ENCODE measurements around the gene INTS7. TPM values are rescaled to one million over a fixed set of nuclear protein-coding genes. Genes with fewer than 3 reads are reported as not detected.

The INTS7 gene
- total RNA-seq, 1 donor from 2014 or later, result 20.7 TPM

DNA sequence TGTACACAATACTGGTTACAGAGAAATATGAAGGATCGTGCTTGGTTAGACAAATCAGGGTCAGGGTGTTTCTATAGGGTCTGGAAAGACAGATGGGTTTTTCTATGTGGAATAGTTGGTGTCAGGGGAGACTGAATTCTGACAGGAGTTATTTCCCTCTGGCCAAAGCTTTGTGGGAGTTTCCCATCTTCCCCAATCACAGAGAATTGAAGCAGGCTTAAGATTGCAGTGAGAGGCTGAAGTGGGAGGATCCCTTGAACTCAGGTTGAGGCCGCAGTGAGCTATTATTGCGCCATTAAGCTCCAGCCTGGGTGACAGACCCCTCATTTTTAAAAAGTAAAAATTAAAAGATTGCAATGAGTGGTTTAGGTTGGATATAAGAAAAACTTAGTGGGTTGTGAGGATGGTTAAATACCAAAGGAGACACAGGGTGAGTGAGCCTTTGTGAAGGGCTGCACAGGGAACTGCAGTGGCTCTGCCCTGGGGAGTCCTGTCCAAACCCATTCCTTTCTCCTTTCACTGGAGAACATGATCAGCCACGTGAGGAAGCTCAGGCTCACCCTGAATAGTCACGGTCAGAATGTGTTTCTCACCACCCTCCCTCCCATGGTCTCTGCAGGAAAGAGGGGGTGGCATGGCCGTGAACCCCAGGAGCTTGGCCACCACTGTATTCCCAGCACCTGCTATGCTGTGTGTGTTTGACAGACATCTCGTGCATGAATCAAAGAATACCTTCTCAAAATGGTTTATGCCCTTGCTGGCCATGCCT is 101.2 kb downstream of the INTS7 start:
- H3K9me3 Mint-ChIP-seq, result no peaks in the 10 kb centered on the region
- H3K9ac ChIP-seq, result no peak overlapping the region
- H3K36me3 Mint-ChIP-seq, result no peaks in the 10 kb centered on the region
- H3K4me2 ChIP-seq, result no peak overlapping the region
- H3K27me3 Mint-ChIP-seq (ENCODE audit: insufficient read depth, low read depth), result peaks cover 3% of the 10 kb centered on the region
- no peaks in the 10 kb centered on the region for H3K4me1 ChIP-seq
- H4K20me1 ChIP-seq (ENCODE audit: low read depth), result no peaks in the 10 kb centered on the region
- no peak overlapping the region for H3K27ac Mint-ChIP-seq
- H2AFZ ChIP-seq (replicated peaks), result no peak overlapping the region
- H3K27ac ChIP-seq, result no peak overlapping the region
- H3K79me2 ChIP-seq (ENCODE audit: low read depth), result no peaks in the 10 kb centered on the region
- H3K9me3 ChIP-seq (ENCODE audit: low read depth), result no peaks in the 10 kb centered on the region
- H3K4me3 Mint-ChIP-seq, result no peak overlapping the region
- DNase-seq (ENCODE audit: low spot score), result no peak
- H3K27me3 ChIP-seq, result no peaks in the 10 kb centered on the region
- peaks cover 3% of the 10 kb centered on the region for H3F3A ChIP-seq (ENCODE audit: low read depth)
- no peaks in the 10 kb centered on the region for H3K36me3 ChIP-seq
- peaks cover 4% of the 10 kb centered on the region for H3K4me1 Mint-ChIP-seq
- TF ChIP-seq EZH2 (IDR thresholded peaks at IDR 0.05) (no peak), EZH2phosphoT487 (IDR thresholded peaks at IDR 0.05) (no peak)
- TF ChIP-seq, protein P1, sequence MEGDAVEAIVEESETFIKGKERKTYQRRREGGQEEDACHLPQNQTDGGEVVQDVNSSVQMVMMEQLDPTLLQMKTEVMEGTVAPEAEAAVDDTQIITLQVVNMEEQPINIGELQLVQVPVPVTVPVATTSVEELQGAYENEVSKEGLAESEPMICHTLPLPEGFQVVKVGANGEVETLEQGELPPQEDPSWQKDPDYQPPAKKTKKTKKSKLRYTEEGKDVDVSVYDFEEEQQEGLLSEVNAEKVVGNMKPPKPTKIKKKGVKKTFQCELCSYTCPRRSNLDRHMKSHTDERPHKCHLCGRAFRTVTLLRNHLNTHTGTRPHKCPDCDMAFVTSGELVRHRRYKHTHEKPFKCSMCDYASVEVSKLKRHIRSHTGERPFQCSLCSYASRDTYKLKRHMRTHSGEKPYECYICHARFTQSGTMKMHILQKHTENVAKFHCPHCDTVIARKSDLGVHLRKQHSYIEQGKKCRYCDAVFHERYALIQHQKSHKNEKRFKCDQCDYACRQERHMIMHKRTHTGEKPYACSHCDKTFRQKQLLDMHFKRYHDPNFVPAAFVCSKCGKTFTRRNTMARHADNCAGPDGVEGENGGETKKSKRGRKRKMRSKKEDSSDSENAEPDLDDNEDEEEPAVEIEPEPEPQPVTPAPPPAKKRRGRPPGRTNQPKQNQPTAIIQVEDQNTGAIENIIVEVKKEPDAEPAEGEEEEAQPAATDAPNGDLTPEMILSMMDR (IDR thresholded peaks at IDR 0.05), result no peak
- H3K4me3 ChIP-seq, result no peak overlapping the region

DNA sequence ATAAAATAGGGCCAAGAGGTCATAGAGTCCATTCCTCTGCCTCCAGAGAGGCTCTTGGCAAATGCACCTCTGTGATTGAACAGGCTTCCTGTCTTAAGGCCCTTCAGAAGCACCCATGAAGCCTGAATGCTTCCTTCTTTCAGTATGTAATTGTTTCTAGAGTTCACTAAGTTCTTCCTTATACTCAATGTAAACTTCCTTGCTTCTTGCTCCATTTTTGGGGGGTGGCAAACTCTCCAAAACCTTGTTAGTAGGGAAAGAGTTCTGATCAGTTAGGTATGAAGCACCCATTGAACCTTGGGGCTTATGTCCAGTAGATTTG is 102.5 kb downstream of the INTS7 start:
- Histone ChIP-seq H3K27ac (no peak overlapping the region), H3K4me1 (peaks cover 7% of the 10 kb centered on the region), H3K36me3 (no peaks in the 10 kb centered on the region), H3K4me2 (no peak overlapping the region), H4K20me1 (ENCODE audit: low read depth) (no peaks in the 10 kb centered on the region), H2AFZ (replicated peaks) (no peak overlapping the region), H3F3A (ENCODE audit: low read depth) (peaks cover 3% of the 10 kb centered on the region), H3K27me3 (no peaks in the 10 kb centered on the region), H3K9ac (no peak overlapping the region), H3K9me3 (ENCODE audit: low read depth) (no peaks in the 10 kb centered on the region), H3K79me2 (ENCODE audit: low read depth) (no peaks in the 10 kb centered on the region), H3K4me3 (no peak overlapping the region)
- Mint-ChIP-seq H3K27ac (no peak overlapping the region), H3K9me3 (no peaks in the 10 kb centered on the region), H3K4me3 (no peak overlapping the region), H3K27me3 (ENCODE audit: insufficient read depth, low read depth) (peaks cover 3% of the 10 kb centered on the region), H3K4me1 (peaks cover 7% of the 10 kb centered on the region), H3K36me3 (no peaks in the 10 kb centered on the region)
- TF ChIP-seq, protein P1 (IDR thresholded peaks at IDR 0.05), result no peak
- TF ChIP-seq EZH2phosphoT487 (IDR thresholded peaks at IDR 0.05) (no peak), EZH2 (IDR thresholded peaks at IDR 0.05) (no peak)
- no peak for DNase-seq (ENCODE audit: low spot score)

DNA sequence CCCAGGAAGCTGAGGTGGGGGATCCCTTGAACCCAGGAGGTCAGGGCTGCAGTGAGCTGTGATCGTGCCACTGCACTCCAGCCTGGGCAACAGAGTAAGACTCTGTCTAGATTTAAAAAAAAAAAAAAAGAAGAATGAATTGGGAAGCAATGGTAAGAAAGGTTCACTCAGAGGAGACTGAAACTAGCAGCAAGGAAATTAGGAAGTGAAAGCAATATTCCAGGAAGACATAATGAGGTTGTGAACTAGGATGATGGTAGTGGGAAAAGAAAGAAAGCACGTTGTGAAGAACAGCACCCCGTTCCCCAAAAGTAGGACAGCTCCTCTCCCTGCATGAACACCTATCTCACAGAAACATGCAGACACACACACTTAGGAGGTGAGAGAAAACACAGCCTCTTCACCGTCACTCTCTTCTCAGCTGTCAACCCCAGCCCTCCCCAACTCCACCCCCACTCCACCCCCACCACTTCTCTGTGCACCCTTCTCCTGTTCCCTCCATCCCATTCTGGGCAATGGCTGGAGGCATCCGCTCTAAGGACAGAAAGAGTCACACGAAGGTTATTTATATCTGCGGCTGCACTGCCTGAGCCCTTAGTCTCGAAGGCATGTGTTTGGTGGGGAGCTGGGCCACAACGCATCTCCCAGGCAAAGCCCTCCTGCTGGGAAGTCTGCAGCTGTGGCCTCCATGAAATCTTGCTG is 103.0 kb downstream of the INTS7 start:
- Histone ChIP-seq H3K79me2 (ENCODE audit: low read depth) (no peaks in the 10 kb centered on the region), H4K20me1 (ENCODE audit: low read depth) (no peaks in the 10 kb centered on the region), H3K27ac (no peak overlapping the region), H3K4me1 (peaks cover 7% of the 10 kb centered on the region), H2AFZ (replicated peaks) (no peak overlapping the region), H3K27me3 (no peaks in the 10 kb centered on the region), H3K9me3 (ENCODE audit: low read depth) (no peaks in the 10 kb centered on the region), H3K4me2 (no peak overlapping the region), H3F3A (ENCODE audit: low read depth) (peaks cover 3% of the 10 kb centered on the region), H3K36me3 (no peaks in the 10 kb centered on the region), H3K4me3 (no peak overlapping the region), H3K9ac (no peak overlapping the region)
- peaks cover 3% of the 10 kb centered on the region for H3K27me3 Mint-ChIP-seq (ENCODE audit: insufficient read depth, low read depth)
- DNase-seq (ENCODE audit: low spot score), result no peak
- TF ChIP-seq, protein P1 (IDR thresholded peaks at IDR 0.05), result no peak
- TF ChIP-seq EZH2phosphoT487 (IDR thresholded peaks at IDR 0.05) (no peak), EZH2 (IDR thresholded peaks at IDR 0.05) (no peak)
- H3K27ac Mint-ChIP-seq, result no peak overlapping the region
- H3K4me3 Mint-ChIP-seq, result no peak overlapping the region
- H3K4me1 Mint-ChIP-seq, result peaks cover 7% of the 10 kb centered on the region
- H3K9me3 Mint-ChIP-seq, result no peaks in the 10 kb centered on the region
- H3K36me3 Mint-ChIP-seq, result no peaks in the 10 kb centered on the region

Measured in neural progenitor cell (in vitro differentiated cells).